Neural cell (in vitro differentiated cells): Measurements from ENCODE around the gene AP2B1. TPM values are rescaled to one million over a fixed set of nuclear protein-coding genes. Genes with fewer than 3 reads are reported as not detected.

ENCODE experiments used
- H2AFZ ChIP-seq: fragments of 200-600, 300-800 bp; sonication (generic), shearing (Covaris generic); 2 replicates; pipeline ENCODE4 v1.6.0; 2014; ENCODE audit warnings: low read depth, mild to moderate bottlenecking, antibody characterized with exemption, low read length, moderate library complexity
- H3F3A ChIP-seq: fragments of 200-600 bp; shearing (Covaris generic); 2 replicates; pipeline ENCODE4 v1.6.1; 2016; ENCODE audit warnings: mild to moderate bottlenecking, moderate library complexity, mixed read lengths, antibody characterized with exemption, low read length; ENCODE audit not compliant: insufficient read depth, poor library complexity, severe bottlenecking
- H3K27ac ChIP-seq: fragments of 200-600, 300-800 bp; sonication (generic), shearing (Covaris generic); 2 replicates; pipeline ENCODE4 v1.5.1; 2014; ENCODE audit warnings: mild to moderate bottlenecking, low read length, moderate library complexity
- H3K27me3 ChIP-seq: fragments of 300-800, 200-600 bp; sonication (generic), shearing (Covaris generic); 2 replicates; pipeline ENCODE4 v1.6.0; 2014; ENCODE audit warnings: mild to moderate bottlenecking, low read depth, low read length, moderate library complexity; ENCODE audit not compliant: insufficient read depth
- H3K36me3 ChIP-seq: fragments of 300-800, 200-600 bp; sonication (generic), shearing (Covaris generic); 2 replicates; pipeline ENCODE4 v1.5.1; 2014; ENCODE audit warnings: mild to moderate bottlenecking, antibody characterized with exemption, low read length, moderate library complexity; ENCODE audit not compliant: insufficient read depth
- H3K4me2 ChIP-seq: fragments of 300-800, 200-600 bp; sonication (generic), shearing (Covaris generic); 2 replicates; pipeline ENCODE4 v1.6.0; 2014; ENCODE audit warnings: mild to moderate bottlenecking, low read length
- H3K4me3 ChIP-seq: fragments of 300-800, 200-600 bp; sonication (generic), shearing (Covaris generic); 2 replicates; pipeline ENCODE4 v1.5.1; 2014; ENCODE audit warnings: mild to moderate bottlenecking, low read length, moderate library complexity
- H3K79me2 ChIP-seq: fragments of 200-600 bp; shearing (Covaris generic); replicated peaks from 2 replicates; pipeline ENCODE4 v1.6.0; 2014; ENCODE audit warnings: mild to moderate bottlenecking, low read length, moderate library complexity; ENCODE audit not compliant: insufficient read depth
- H3K9ac ChIP-seq: fragments of 300-800, 200-600 bp; sonication (generic), shearing (Covaris generic); 2 replicates; pipeline ENCODE4 v1.6.1; 2016; ENCODE audit warnings: mild to moderate bottlenecking, low read length, mixed read lengths
- H3K9me2 ChIP-seq: fragments of 200-600 bp; shearing (Covaris generic); 2 replicates; pipeline ENCODE4 v1.6.1; 2016; ENCODE audit warnings: mild to moderate bottlenecking, low read length, mixed read lengths; ENCODE audit not compliant: insufficient read depth
- H3K9me3 ChIP-seq: fragments of 200-600, 300-800 bp; sonication (generic), shearing (Covaris generic); 2 replicates; pipeline ENCODE4 v1.6.1; 2016; ENCODE audit warnings: mild to moderate bottlenecking, mixed run types, low read length, moderate library complexity, mixed read lengths
- H4K20me1 ChIP-seq: fragments of 200-600 bp; shearing (Covaris generic); 2 replicates; pipeline ENCODE4 v1.6.1; 2016; ENCODE audit warnings: mild to moderate bottlenecking, mixed run types; ENCODE audit not compliant: insufficient read depth
- CTCF ChIP-seq: fragments of 450-650 bp; IDR thresholded peaks from 2 replicates; pipeline ENCODE4 v1.5.1; 2014; ENCODE audit warnings: antibody characterized with exemption, mild to moderate bottlenecking, moderate library complexity; ENCODE audit not compliant: poor library complexity, severe bottlenecking
- EP300 ChIP-seq: fragments of 450-650 bp; conservative IDR thresholded peaks from 2 replicates; pipeline ENCODE4 v1.6.1; 2014; ENCODE audit warnings: antibody characterized with exemption, mild to moderate bottlenecking, moderate library complexity; ENCODE audit not compliant: poor library complexity, severe bottlenecking
- EZH2 ChIP-seq: fragments of 200-600, 300-800 bp; shearing (Covaris generic), sonication (generic); IDR thresholded peaks from 2 replicates; pipeline ENCODE4 v1.6.1; 2014; ENCODE audit warnings: antibody characterized with exemption, low read length, borderline replicate concordance, mild to moderate bottlenecking; ENCODE audit not compliant: insufficient read depth, poor library complexity, severe bottlenecking
- MXI1 ChIP-seq: fragments of 450-650 bp; conservative IDR thresholded peaks from 2 replicates; pipeline ENCODE4 v1.6.1; 2014; ENCODE audit warnings: antibody characterized with exemption, mild to moderate bottlenecking; ENCODE audit not compliant: poor library complexity, severe bottlenecking
- POLR2AphosphoS5 ChIP-seq: IDR thresholded peaks from 2 replicates; pipeline ENCODE4 v1.6.1; 2012
- RAD21 ChIP-seq: fragments of 450-650 bp; conservative IDR thresholded peaks from 2 replicates; pipeline ENCODE4 v1.6.1; 2014; ENCODE audit warnings: antibody characterized with exemption, mild to moderate bottlenecking, moderate library complexity
- REST ChIP-seq: IDR thresholded peaks from 2 replicates; pipeline ENCODE4 v1.6.1; 2012; ENCODE audit warnings: borderline replicate concordance
- SMC3 ChIP-seq: fragments of 450-650 bp; conservative IDR thresholded peaks from 2 replicates; pipeline ENCODE4 v1.6.1; 2014; ENCODE audit warnings: antibody characterized with exemption, mild to moderate bottlenecking, moderate library complexity; ENCODE audit not compliant: poor library complexity
- TAF1 ChIP-seq: IDR thresholded peaks from 2 replicates; pipeline ENCODE4 v1.6.1; 2012; ENCODE audit warnings: low read depth
- polyA plus RNA-seq: library from polyadenylated mRNA; depleted of rRNA; stranded (reverse); fragments of >200 nt; gene quantifications from 2 replicates; pipeline ENCODE4 v1.2.3, GENCODE V29; 2014

The AP2B1 gene
- polyA plus RNA-seq, 1 donor from 2014 or later, result 59.5 TPM

- H3K36me3 ChIP-seq, result peaks cover 5% of the 10 kb centered on the region
- H3K4me3 ChIP-seq, result no peak overlapping the region
Measured at GRCh38 chr17:35723735-35724134, 136.6 kb downstream of the AP2B1 start.

GRCh38 chr17:35725058-35725457 is 137.9 kb downstream of the AP2B1 start:
- Histone ChIP-seq H3F3A (no peaks in the 10 kb centered on the region), H3K9ac (no peak overlapping the region), H3K27me3 (no peaks in the 10 kb centered on the region), H3K4me2 (no peak overlapping the region), H2AFZ (no peak overlapping the region), H4K20me1 (no peaks in the 10 kb centered on the region), H3K9me3 (no peaks in the 10 kb centered on the region), H3K27ac (no peak overlapping the region), H3K79me2 (no peaks in the 10 kb centered on the region), H3K4me3 (no peak overlapping the region), H3K36me3 (no peaks in the 10 kb centered on the region), H3K9me2 (no peaks in the 10 kb centered on the region)
- TF ChIP-seq CTCF (no peak), EZH2 (no peak), MXI1 (no peak), EP300 (no peak), REST (no peak), TAF1 (no peak), POLR2AphosphoS5 (no peak)

More at GRCh38 chr17:35723735-35724134, 136.6 kb downstream of the AP2B1 start:
- no peaks in the 10 kb centered on the region for H3K79me2 ChIP-seq
- TF ChIP-seq EZH2, result no peak
- TF ChIP-seq RAD21, result no peak
- no peak for TF ChIP-seq EP300
- no peak for TF ChIP-seq REST
- TF ChIP-seq TAF1, result no peak
- no peak for TF ChIP-seq MXI1
- no peak for TF ChIP-seq SMC3
- TF ChIP-seq CTCF, result no peak
- TF ChIP-seq POLR2AphosphoS5, result no peak
- no peaks in the 10 kb centered on the region for H4K20me1 ChIP-seq
- no peaks in the 10 kb centered on the region for H3K27me3 ChIP-seq
- no peak overlapping the region for H2AFZ ChIP-seq
- H3K4me2 ChIP-seq, result no peak overlapping the region
- no peaks in the 10 kb centered on the region for H3K9me3 ChIP-seq
- H3K27ac ChIP-seq, result no peak overlapping the region
- H3K9ac ChIP-seq, result no peak overlapping the region
- no peaks in the 10 kb centered on the region for H3K9me2 ChIP-seq
- no peaks in the 10 kb centered on the region for H3F3A ChIP-seq
